ENCODE data around the gene ZNF367. TPM values are rescaled to one million over a fixed set of nuclear protein-coding genes. Genes with fewer than 3 reads are reported as not detected.

The ZNF367 gene
- total RNA-seq, 1 donor from 2014 or later = 0.74 TPM

GRCh38 chr9:96350866-96351265 is 67.3 kb downstream of the ZNF367 start:
- intact Hi-C loops (cut with DNase I) = no loop called here
- H3K27ac ChIP-seq = no peak overlapping the region
- no peak for TF ChIP-seq POLR2A (IDR thresholded peaks at IDR 0.05)
- TF ChIP-seq CTCF (IDR thresholded peaks at IDR 0.05) = no peak
- no peak for TF ChIP-seq POLR2AphosphoS5 (IDR thresholded peaks at IDR 0.05; ENCODE audit: insufficient read depth in 1 of 2, low read depth in 1 of 2)
- H3K4me3 ChIP-seq = no peak overlapping the region
- H3K4me1 ChIP-seq = no peaks in the 10 kb centered on the region
- H3K9me3 ChIP-seq = no peaks in the 10 kb centered on the region
- DNase-seq (ENCODE audit: extremely low spot score in 2 of 2) = no peak
- no peaks in the 10 kb centered on the region for H3K27me3 ChIP-seq
- H3K36me3 ChIP-seq = peaks cover 0 to 24% of the 10 kb centered on the region in 2 donors

- peaks cover 0 to 18% of the 10 kb centered on the region in 2 donors for H3K36me3 ChIP-seq
- H3K27ac ChIP-seq = no peak overlapping the region
- no peak overlapping the region for H3K4me3 ChIP-seq
- H3K9me3 ChIP-seq = no peaks in the 10 kb centered on the region
- no peak for DNase-seq (ENCODE audit: extremely low spot score in 2 of 2)
- H3K27me3 ChIP-seq = no peaks in the 10 kb centered on the region
- TF ChIP-seq POLR2AphosphoS5 (IDR thresholded peaks at IDR 0.05; ENCODE audit: insufficient read depth in 1 of 2, low read depth in 1 of 2) = no peak
- no peak for TF ChIP-seq CTCF (IDR thresholded peaks at IDR 0.05)
- TF ChIP-seq POLR2A (IDR thresholded peaks at IDR 0.05) = no peak
- intact Hi-C loops (cut with DNase I) = no loop called here
- peaks cover 10% of the 10 kb centered on the region for H3K4me1 ChIP-seq
These were observed 69.9 kb downstream of the ZNF367 start for GRCh38 chr9:96348261-96348660.

DNA sequence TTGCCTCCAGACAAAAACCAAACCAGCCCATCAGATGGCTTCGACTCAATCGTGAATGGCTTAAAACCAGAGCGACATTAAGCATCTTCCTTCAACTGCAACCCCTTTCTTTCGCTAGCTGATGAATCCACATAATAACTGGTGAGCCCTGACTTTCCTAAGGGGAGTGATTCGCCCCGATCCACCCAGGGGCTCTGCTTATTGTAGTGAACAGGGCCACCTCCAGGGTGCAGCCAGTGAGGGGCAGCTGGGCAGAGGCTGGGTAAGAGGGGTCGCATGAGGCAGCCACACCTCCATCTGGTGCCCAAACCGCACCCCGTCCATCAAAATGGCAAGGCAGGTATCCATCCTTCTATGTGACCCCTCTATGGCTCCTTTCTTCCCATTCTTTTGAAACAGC is 72.6 kb downstream of the ZNF367 start:
- DNase-seq (ENCODE audit: extremely low spot score in 2 of 2) = no peak
- H3K4me1 ChIP-seq = peaks cover 16% of the 10 kb centered on the region
- peaks cover 0 to 12% of the 10 kb centered on the region in 2 donors for H3K36me3 ChIP-seq
- H3K27me3 ChIP-seq = no peaks in the 10 kb centered on the region
- intact Hi-C loops (cut with DNase I) = no loop called here
- TF ChIP-seq POLR2A (IDR thresholded peaks at IDR 0.05) = no peak
- no peak for TF ChIP-seq POLR2AphosphoS5 (IDR thresholded peaks at IDR 0.05; ENCODE audit: insufficient read depth in 1 of 2, low read depth in 1 of 2)
- TF ChIP-seq CTCF (IDR thresholded peaks at IDR 0.05) = no peak
- no peak overlapping the region for H3K4me3 ChIP-seq
- no peaks in the 10 kb centered on the region for H3K9me3 ChIP-seq
- H3K27ac ChIP-seq = peak overlapping the region; percentile 62

DNA sequence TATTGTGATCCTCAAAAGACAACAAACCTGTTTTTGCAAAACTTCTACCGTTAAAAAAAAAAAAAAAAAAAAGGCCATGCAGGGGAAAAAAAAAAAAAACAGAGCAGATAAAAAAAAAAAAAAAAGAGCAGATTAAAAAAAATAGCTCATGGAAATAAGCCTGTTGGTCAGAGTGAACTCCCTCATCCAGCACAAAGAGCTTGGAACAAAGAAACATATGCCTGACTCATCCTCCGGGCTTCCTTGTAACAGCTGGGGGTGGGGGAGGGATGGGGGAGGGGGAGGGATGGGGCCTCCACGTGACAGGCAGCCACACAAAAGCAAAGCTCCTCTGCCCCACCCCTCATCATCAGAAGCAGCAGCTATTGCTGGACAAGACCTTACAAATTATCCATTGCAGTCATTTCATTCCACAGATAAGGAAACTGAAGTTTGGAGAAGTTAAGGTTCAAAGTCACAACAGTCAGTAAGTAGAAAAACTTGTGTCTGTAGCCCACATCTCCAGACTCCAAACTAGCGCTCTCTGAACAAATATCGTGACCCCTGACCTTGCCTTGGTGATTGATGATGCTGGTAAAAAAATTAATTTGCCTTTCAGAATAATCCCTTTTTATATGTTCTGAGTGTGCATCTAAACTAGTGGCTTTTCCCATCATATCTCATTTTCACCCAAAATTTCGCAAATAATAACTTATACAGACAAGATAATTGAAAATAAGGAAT is 73.6 kb downstream of the ZNF367 start:
- no peak for TF ChIP-seq CTCF (IDR thresholded peaks at IDR 0.05)
- no peak for TF ChIP-seq POLR2A (IDR thresholded peaks at IDR 0.05)
- no peak for TF ChIP-seq POLR2AphosphoS5 (IDR thresholded peaks at IDR 0.05; ENCODE audit: insufficient read depth in 1 of 2, low read depth in 1 of 2)
- Histone ChIP-seq H3K27me3 (no peaks in the 10 kb centered on the region), H3K4me1 (peaks cover 23% of the 10 kb centered on the region), H3K9me3 (no peaks in the 10 kb centered on the region), H3K36me3 (peaks cover 0 to 10% of the 10 kb centered on the region in 2 donors), H3K27ac (peak overlapping the region; percentile 62), H3K4me3 (no peak overlapping the region)
- peak in 1 of 2 donors; percentile 98 for DNase-seq (ENCODE audit: extremely low spot score in 2 of 2)
- intact Hi-C loops (cut with DNase I) = no loop called here

Data from vagina (tissue), 2 donors.